ENCODE measurements around the gene TPSB2. TPM values are rescaled to one million over a fixed set of nuclear protein-coding genes. Genes with fewer than 3 reads are reported as not detected.
"Not testable (repeated sequence)": the region's sequence is repeated elsewhere in the genome, so short reads cannot be mapped to it uniquely, and the experiment has no call there.

Gene TPSB2
- total RNA-seq, 2 donors from 2014 or later, result 9.3 to 18.9 TPM

GRCh38 chr16:1244881-1245280 is 14.9 kb upstream of the TPSB2 start:
- intact Hi-C loops (cut with DNase I), result no loop called here
- DNase-seq (peak; percentile 10), ATAC-seq (no peak)

GRCh38 chr16:1243907-1244850 is 14.2 kb upstream of the TPSB2 start:
- peak; percentile 17 for DNase-seq
- intact Hi-C loops (cut with DNase I); ATAC-seq: not testable (repeated sequence)

- ATAC-seq; intact Hi-C loops (cut with DNase I): not testable (repeated sequence)
- peak; percentile 3 for DNase-seq
Measured at GRCh38 chr16:1243363-1243762, 13.4 kb upstream of the TPSB2 start.

- DNase-seq, result peak; percentile 5
- ATAC-seq; intact Hi-C loops (cut with DNase I): not testable (repeated sequence)
Measured at GRCh38 chr16:1241081-1241480, 11.1 kb upstream of the TPSB2 start.

- intact Hi-C loops (cut with DNase I); ATAC-seq: not testable (repeated sequence)
- DNase-seq, result peak; percentile 2
Measured at GRCh38 chr16:1240436-1240835, 10.5 kb upstream of the TPSB2 start, which contains the start of gene TPSAB1. TSS of gene TPSAB1 (plus strand) at chr16:1240705. CDS start at chr16:1240939, 234 bp downstream.

- ATAC-seq; DNase-seq; intact Hi-C loops (cut with DNase I): not testable (repeated sequence)
Measured at GRCh38 chr16:1239575-1239974, 9.6 kb upstream of the TPSB2 start.

GRCh38 chr16:1238909-1239308 is 8.9 kb upstream of the TPSB2 start:
- DNase-seq, result peak; percentile 0
- ATAC-seq, result peak in 1 of 2 donors; percentile 8
- intact Hi-C loops (cut with DNase I), result not testable (repeated sequence)

GRCh38 chr16:1237990-1238389 is 8.0 kb upstream of the TPSB2 start:
- intact Hi-C loops (cut with DNase I), result no loop called here
- DNase-seq, result peak; percentile 7

GRCh38 chr16:1236659-1237058 is 6.7 kb upstream of the TPSB2 start:
- intact Hi-C loops (cut with DNase I); DNase-seq: not testable (repeated sequence)
- peak; percentile 42 to 57 for ATAC-seq

More at GRCh38 chr16:1237990-1238389, 8.0 kb upstream of the TPSB2 start:
- ATAC-seq, result no peak

GRCh38 chr16:1232049-1232748 is 2.2 kb upstream of the TPSB2 start:
- ATAC-seq, result peak in 1 of 2 donors; percentile 67
- intact Hi-C loops (cut with DNase I), result not testable (repeated sequence)

GRCh38 chr16:1231301-1231700 is 1.3 kb upstream of the TPSB2 start:
- intact Hi-C loops (cut with DNase I); DNase-seq; ATAC-seq: not testable (repeated sequence)

More at GRCh38 chr16:1232049-1232748, 2.2 kb upstream of the TPSB2 start:
- not testable (repeated sequence) for DNase-seq

- intact Hi-C loops (cut with DNase I); ATAC-seq: not testable (repeated sequence)
- DNase-seq, result peak; percentile 3
Measured at GRCh38 chr16:1230471-1231212, 658 bp upstream of the TPSB2 start.

- DNase-seq; ATAC-seq; intact Hi-C loops (cut with DNase I): not testable (repeated sequence)
Measured at GRCh38 chr16:1229476-1229875, 508 bp downstream of the TPSB2 start.

- DNase-seq; ATAC-seq; intact Hi-C loops (cut with DNase I): not testable (repeated sequence)
Measured at GRCh38 chr16:1228227-1228626, 1.8 kb downstream of the TPSB2 start.

GRCh38 chr16:1226692-1227091 is 3.3 kb downstream of the TPSB2 start:
- ATAC-seq; DNase-seq; intact Hi-C loops (cut with DNase I): not testable (repeated sequence)

- ATAC-seq, result peak in 1 of 2 donors; percentile 16
- intact Hi-C loops (cut with DNase I), result not testable (repeated sequence)
- DNase-seq, result peak; percentile 19
Measured at GRCh38 chr16:1225728-1226311, 4.2 kb downstream of the TPSB2 start.

GRCh38 chr16:1225051-1225451 is 4.9 kb downstream of the TPSB2 start, which contains the start of gene TPSG1:
TSS of gene TPSG1 (minus strand) at chr16:1225268. CDS start at chr16:1225252, 16 bp downstream.
- intact Hi-C loops (cut with DNase I), result no loop called here
- DNase-seq (no peak), ATAC-seq (no peak)

GRCh38 chr16:1224558-1224957 is 5.4 kb downstream of the TPSB2 start:
- no peak for ATAC-seq
- intact Hi-C loops (cut with DNase I), result no loop called here
- DNase-seq, result no peak

All from left cardiac atrium (tissue), 4 donors.